Left hindlimb (tissue), 1 donor: ENCODE measurements around the gene DBN1.
A peak's percentile ranks its signal among the peaks of the same experiment; 100 is the strongest.

ENCODE experiments used
- DNase-seq: peaks from one replicate; pipeline ENCODE4 v3.0.0-alpha.2; 2018

DBN1 gene

DNA sequence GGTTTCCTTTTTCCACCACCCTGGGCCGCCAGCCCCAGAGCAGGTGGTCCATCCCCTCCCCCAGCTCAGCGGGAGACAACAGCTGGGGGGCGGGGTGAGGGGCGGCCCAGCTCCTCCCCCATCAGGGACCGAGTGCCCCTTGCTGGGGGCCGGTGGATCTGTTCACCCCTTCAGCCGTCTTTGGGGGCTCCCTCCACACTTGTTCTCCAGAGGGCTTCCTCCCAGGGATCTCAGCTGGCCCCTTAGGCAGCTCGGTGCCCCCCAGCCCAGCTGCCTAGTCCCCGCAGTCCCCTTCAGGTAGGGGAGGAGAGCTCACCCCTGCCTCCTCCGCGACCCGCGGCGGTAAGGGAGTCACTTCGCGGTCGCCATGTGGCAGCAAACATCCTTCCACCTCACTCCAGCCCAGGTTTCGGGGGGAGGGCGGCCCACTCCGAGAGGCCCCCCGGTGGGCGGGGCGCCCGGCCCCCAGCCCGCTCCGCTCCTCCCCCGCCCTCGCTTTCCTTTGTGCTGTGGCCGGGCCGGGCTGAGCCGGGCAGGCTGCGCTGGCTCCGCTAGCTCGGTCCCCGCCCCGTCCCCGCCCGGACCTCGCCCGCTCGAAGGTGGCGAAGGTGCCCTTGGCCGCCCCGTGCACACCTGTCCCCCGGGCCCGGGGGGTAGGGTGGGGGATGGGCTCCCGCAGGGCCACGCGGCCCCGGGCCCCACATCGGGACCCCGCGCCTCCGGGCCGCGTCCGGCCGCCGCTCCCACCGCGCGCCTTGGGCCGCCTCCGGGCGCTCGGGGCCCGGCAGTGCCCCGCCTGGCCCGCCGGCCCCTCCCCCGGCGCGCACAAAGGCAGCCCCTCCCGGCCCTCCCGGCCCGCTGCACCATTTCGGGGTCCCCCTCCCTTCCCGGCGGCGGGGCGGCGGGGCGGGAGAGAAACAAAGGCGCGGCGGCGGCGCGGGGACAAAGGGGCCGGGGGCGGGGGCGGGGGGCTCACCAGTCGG, 683 bp downstream of the DBN1 start:
- peak; percentile 76 for DNase-seq

- no peak for DNase-seq
Observed at GRCh38 chr5:177471610-177472356, 1.7 kb downstream of the DBN1 start.

DNA sequence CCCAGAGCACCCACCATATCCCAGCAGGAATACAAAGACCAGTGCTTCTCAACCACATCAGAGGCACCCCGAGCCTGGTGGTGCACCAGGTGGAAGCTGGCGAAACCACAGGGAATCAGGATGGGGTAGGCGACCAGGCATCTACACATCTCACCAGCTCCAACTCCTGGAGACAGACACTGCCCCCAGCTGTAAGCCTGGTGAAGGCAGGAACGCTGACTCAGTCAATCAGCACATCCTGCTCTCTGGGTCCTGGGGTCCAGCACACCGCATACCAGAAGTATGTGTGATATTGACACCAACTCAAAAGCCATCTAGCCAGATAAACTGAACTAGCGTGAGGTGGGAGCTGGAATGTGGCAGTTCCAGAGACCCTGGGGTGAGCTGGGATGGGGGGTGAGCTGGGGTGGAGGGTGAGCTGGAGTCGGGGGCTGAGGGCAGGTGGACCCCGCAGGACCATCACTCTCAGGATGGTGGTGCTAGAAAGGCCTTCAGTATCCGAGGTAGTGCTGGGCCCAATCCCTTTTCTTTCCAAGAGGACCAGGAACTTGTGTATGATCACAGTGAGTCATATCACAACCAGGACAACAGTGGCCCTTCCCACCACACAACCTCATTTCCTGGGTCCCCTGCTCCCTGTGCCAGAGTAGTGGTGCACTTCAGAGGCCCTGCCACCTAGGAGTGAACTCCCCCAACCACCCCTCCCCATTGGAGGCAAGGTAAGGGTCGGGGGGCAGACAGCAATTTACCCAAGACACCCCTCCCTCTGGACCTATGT, 2.5 kb downstream of the DBN1 start:
- DNase-seq = no peak

GRCh38 chr5:177469750-177470525, 3.5 kb downstream of the DBN1 start:
- no peak for DNase-seq

GRCh38 chr5:177468685-177469628, 4.5 kb downstream of the DBN1 start:
- peak; percentile 73 for DNase-seq

GRCh38 chr5:177468329-177468684, 5.1 kb downstream of the DBN1 start:
- no peak for DNase-seq

DNA sequence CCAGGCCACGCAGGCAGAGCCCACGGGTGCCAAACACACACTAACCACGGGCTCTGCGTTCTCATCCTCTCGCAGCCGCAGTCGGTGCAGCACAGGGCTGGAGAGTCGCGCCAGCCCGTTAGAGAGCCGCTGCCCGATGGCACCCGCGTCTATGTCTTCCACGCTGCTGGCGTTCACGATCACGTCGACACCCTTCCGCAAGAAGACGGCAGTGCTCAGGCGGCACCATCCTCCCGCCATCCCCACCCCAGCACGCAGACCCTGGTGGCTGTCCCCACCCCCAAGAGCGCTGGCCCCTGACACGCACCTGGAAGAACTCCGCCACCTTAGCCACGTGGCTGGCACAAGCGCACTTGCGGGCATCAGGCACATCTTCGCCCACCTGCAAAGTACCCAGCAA, 6.0 kb downstream of the DBN1 start:
- DNase-seq = no peak

GRCh38 chr5:177466861-177467260, 6.6 kb downstream of the DBN1 start:
- DNase-seq = no peak

- DNase-seq = no peak
Observed at GRCh38 chr5:177465044-177465443, 8.4 kb downstream of the DBN1 start.

GRCh38 chr5:177462021-177462670, 11.3 kb downstream of the DBN1 start:
- peak; percentile 44 for DNase-seq

DNA sequence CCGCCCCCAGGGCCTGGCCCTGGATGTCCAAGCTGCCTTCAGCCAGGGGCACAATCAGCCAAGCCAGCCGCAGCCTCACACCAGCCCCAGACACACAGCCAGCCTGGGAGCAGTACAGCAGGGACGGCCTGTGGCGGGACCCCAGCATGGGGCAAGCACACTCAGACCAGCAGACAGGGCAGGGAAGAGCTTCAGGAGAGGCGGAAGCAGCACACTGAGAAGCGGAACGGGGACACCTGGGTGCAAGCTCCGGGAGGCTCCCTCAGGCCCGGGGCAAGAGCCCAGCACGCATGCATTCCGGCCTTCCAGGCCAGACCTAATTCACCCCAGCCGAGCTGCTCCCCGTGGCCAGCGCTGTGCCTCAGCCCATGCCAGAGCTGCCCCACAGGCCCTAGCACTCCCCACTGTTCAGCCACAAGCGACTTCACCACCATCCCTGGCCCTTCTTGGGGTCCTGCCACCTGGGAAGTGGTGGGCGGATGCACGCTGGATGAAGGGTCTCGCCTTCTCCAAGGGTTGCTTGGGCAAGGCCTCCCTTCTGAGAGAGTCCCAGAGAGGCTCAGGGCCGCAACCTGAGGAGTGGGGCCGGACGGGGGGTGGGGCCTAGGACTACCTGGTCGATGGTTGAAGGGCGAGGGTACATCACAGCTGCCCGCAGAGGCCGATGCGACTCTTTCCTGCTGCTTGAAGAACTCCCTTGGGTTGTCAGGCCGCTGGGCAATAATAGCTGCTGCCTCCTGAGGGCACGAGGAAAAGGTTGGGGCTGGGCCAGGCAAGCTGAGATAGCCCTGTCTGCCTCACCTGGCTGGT, 13.4 kb downstream of the DBN1 start:
- DNase-seq = no peak

GRCh38 chr5:177459357-177459756, 14.1 kb downstream of the DBN1 start:
- DNase-seq = no peak

DNA sequence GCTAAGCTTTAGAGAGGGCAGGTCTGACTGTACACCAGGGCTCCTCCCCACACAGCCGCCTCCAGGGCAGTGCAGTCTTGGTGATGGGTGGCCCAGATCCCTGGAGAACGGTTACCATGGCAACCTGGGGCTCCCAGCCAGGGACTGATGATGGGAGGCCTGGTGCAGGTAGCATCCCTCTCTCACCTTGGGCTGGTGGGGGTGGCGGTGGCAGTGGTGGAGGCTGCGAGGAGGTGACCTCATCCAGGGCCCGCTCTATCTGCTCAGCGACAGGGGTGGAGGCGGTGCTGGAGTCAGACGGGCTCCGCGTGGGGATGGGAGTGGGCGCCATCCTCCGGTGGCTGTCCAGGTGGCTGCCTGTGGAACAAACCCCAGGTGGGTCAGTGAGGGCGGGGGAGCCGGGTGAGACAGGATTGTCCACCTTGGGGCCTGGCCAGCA, 14.5 kb downstream of the DBN1 start:
- DNase-seq = no peak

DNA sequence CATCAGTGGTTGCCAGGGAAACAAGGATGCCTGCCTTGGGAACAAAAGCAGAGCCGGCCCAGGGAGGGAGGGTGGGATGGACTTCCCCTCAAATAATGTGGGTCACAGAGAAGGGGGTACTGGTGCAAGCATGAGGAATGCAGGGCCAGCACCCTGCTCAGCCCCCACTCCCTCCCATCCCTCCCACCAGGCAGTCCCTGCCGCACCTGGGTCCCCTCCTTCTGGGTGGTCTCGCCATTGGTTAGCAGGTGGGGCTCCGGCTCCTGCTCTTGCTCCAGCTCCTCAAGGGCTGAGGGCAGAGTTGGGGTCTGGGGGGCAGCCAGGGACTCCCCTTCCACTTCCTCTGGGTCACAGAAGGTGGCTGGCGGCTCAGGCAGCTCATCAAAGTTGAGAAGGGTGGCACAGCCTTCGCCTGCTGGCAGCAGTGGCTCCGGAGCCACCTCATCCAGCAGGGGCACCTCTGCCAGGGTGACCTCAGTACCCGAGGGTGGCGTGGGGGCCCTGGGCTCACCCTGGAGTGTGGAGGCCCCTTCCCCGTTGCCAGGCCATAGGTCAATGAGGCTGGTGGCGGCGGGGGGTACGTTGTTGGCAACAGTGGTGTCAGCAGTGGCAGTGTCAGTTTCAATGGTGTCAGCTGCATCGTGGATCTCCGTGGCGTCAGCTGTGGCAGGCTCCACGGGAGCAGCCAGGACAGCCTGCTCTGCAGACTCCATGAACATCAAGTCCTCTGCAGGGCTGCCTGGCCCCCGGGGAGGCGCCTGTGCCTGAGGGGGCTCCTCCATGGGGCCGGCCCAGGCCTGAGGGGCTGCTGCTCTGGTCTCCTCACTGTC, 15.4 kb downstream of the DBN1 start:
- DNase-seq = no peak

DNA sequence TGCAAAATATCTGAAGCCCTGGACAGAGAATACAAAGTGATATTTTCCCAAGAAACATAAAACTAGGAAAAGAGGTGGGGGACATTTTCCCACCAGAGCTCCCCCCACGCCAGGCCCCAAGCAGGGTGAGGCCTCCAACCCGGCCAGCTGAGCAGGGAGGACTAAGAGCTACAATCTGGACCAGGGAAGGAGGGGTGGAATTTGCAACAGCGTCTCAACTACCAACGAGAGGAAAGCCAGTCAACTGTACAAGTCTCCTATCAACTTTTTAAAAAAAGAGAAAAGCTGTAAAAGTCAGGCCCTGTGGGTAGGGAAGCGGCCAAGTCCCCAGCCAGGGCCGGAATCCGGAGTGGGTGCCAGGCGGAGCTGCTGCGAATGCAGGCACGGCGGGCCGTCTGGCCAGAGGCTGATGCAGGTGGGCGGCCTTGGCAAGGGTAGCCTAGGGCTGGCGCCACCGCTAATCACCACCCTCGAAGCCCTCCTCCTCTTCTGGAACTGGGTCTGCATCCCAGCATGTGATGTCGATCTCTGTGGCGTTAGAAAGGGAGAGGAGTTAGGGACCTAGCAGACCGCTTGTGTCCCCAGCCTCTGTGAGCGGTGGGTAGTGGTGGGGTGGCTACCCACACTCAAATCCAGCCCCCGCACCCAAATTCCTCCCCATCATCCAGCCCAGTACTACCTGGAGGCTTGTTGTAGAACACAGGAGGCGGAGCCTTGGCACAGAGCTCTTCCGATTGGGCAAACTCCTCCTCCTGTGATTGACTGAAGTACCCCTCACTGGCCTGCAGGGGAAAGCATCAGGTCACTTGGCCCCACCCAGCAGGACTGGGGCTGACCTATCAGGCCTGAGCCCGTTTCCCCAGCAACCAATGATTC, 16.2 kb downstream of the DBN1 start:
- DNase-seq = peak; percentile 90

GRCh38 chr5:177456591-177456964, 16.9 kb downstream of the DBN1 start:
- no peak for DNase-seq

- DNase-seq = peak; percentile 91
Observed at GRCh38 chr5:177455661-177456590, 17.5 kb downstream of the DBN1 start.
